Stimulated activated CD4-positive, alpha-beta T cell treated with anti-CD3 and anti-CD28 coated beads, Interleukin-15, amount 100 ng/mL, for 48 hours (primary cell): Measurements from ENCODE around the gene CNTNAP4.

ENCODE experiments used
- DNase-seq, 2 donors: peaks; one replicate each; pipeline ENCODE4 v3.0.0-alpha.2; 2020; ENCODE audit warnings: low read depth in 2 of 2

CNTNAP4 gene

GRCh38 chr16:76276745-76277438 is at the start of gene CNTNAP4:
CNTNAP4 (plus strand) TSS chr16:76277401; CDS start chr16:76277663, 262 bp downstream.
- DNase-seq: no peak

- DNase-seq: no peak
These were observed 48.6 kb upstream of the CNTNAP4 start for GRCh38 chr16:76228546-76229146.

GRCh38 chr16:76232704-76233103 is 44.5 kb upstream of the CNTNAP4 start:
- no peak for DNase-seq

- no peak for DNase-seq
These were observed 42.2 kb upstream of the CNTNAP4 start for GRCh38 chr16:76235025-76235424.

GRCh38 chr16:76235426-76235825 is 41.8 kb upstream of the CNTNAP4 start:
- DNase-seq: no peak

GRCh38 chr16:76237471-76237870 is 39.7 kb upstream of the CNTNAP4 start:
- no peak for DNase-seq

- no peak for DNase-seq
These were observed 35.4 kb upstream of the CNTNAP4 start for GRCh38 chr16:76241755-76242154.

GRCh38 chr16:76243620-76244019 is 33.6 kb upstream of the CNTNAP4 start:
- DNase-seq: no peak

- no peak for DNase-seq
These were observed 30.6 kb upstream of the CNTNAP4 start for GRCh38 chr16:76246587-76246986.

- DNase-seq: peak in 1 of 2 donors; percentile 14
These were observed 11.7 kb upstream of the CNTNAP4 start for GRCh38 chr16:76265434-76266045.

- DNase-seq: no peak
These were observed 8.4 kb upstream of the CNTNAP4 start for GRCh38 chr16:76268824-76269223.

GRCh38 chr16:76277460-76278030 is 344 bp downstream of the CNTNAP4 start:
- DNase-seq: no peak

GRCh38 chr16:76278086-76278485 is 885 bp downstream of the CNTNAP4 start:
- no peak for DNase-seq

- DNase-seq: no peak
These were observed 1.8 kb downstream of the CNTNAP4 start for GRCh38 chr16:76278980-76279379.

- no peak for DNase-seq
These were observed 3.4 kb downstream of the CNTNAP4 start for GRCh38 chr16:76280421-76281215.

- no peak for DNase-seq
These were observed 10.3 kb downstream of the CNTNAP4 start for GRCh38 chr16:76287466-76287865.

GRCh38 chr16:76292218-76292617 is 15.0 kb downstream of the CNTNAP4 start:
- no peak for DNase-seq

- no peak for DNase-seq
These were observed 16.8 kb downstream of the CNTNAP4 start for GRCh38 chr16:76293980-76294379.

GRCh38 chr16:76294396-76295214 is 17.4 kb downstream of the CNTNAP4 start:
- DNase-seq: no peak

- DNase-seq: no peak
These were observed 20.7 kb downstream of the CNTNAP4 start for GRCh38 chr16:76297941-76298340.
